Activated T-cell treated with anti-CD3 and anti-CD28 coated beads for 24 hours (primary cell): ENCODE measurements around the gene SCAF1.

Experiments
- DNase-seq: peaks from one replicate; pipeline ENCODE4 v3.0.0-alpha.2; 2020; ENCODE audit warnings: low read depth

SCAF1 gene

DNA sequence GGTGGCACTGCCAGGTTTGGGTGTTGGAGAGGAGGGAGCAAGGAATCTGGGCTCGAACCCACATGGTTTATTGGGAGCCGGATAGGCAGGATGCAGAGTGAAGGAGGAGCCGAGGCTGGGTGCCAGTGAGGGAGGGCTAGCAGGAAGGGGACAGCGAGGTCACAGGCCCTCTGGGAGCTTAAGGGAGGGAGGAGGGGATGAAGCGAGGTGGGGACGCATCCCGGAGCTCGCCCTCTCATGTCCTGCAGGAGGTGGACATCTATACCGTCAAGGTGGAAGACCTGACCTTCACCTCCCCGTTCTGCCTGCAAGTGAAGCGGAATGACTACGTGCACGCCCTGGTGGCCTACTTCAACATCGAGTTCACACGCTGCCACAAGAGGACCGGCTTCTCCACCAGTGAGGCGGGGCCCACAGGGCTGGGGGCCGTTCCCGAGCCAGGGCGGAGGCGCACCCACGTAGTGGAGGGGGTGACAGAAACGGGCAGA lies 43.9 kb downstream of the SCAF1 start:
- DNase-seq, result no peak

DNA sequence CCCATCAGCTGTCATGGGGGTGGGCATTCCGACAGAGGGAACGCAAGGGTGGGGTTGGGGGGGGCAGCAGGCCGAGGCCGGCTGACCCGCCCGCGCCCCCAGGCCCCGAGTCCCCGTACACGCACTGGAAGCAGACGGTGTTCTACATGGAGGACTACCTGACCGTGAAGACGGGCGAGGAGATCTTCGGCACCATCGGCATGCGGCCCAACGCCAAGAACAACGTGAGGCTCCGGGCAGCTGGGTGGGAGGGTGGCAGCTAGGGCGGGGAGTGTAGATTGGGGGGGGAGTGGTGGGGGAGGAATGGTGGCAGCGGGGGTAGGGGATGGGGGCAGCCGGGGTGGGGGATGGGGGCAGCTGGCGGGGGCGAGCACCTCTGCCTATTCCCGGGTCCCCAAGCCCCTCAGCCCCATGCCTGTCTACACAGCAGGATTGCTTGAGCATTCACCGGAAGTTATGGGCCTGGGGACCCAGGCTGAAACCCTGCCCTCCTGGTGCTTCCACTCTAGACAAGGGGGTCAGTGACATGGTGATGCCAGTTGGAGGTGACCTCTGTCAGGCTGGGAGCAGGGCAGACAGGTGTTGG lies 44.6 kb downstream of the SCAF1 start:
- no peak for DNase-seq

DNA sequence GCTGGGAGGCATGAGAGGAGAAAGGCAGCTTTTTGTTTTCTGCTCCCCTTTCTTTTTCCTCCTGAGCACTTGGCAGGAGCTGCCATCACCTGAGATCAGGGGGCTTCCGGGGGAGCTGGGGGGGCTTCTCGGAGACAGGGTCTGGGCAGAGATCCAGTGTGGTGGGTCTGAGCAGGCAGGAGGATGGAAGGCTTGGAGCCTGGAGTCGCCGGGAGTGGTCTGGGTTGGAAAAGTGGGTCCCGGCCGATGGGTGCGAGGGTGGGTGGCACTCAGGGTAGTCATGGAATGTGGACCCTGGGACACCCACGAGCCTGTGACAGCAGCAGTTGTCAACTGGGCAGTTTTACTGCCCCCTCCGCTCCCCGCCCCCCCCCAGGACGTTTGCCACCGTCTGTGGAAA lies 45.1 kb downstream of the SCAF1 start:
- DNase-seq, result no peak

GRCh38 chr19:49687566-49688316 lies 45.7 kb downstream of the SCAF1 start:
- no peak for DNase-seq

DNA sequence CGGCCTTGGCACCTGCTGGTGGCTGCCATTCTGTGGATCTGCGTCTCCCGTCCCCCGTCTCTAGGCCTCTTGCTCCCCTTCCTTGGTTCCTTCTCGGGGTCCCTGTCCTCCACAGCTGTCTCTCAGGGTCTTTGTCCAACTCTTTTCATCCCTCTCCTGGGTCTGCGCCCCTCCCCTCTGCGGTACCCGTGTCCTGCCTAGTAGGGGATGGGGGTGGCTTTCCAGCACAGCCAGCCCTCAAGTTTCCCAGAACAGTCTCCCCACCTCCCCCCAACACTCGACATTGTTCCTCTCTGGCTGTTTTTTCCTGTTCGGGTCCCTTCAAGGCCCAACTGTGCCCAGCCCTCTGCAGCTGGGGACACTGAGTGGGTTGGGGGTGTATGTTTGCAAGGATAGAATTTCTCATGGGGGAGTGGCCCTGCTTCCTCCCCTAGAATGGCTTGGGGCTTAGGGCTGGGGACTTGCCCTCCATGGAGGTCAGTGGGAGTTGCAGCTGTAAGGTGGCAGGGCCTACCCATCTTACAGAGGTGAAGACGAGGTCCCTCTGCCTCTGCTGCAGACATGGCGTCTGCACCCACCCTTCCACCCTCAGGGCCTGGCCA lies 46.6 kb downstream of the SCAF1 start:
- no peak for DNase-seq

DNA sequence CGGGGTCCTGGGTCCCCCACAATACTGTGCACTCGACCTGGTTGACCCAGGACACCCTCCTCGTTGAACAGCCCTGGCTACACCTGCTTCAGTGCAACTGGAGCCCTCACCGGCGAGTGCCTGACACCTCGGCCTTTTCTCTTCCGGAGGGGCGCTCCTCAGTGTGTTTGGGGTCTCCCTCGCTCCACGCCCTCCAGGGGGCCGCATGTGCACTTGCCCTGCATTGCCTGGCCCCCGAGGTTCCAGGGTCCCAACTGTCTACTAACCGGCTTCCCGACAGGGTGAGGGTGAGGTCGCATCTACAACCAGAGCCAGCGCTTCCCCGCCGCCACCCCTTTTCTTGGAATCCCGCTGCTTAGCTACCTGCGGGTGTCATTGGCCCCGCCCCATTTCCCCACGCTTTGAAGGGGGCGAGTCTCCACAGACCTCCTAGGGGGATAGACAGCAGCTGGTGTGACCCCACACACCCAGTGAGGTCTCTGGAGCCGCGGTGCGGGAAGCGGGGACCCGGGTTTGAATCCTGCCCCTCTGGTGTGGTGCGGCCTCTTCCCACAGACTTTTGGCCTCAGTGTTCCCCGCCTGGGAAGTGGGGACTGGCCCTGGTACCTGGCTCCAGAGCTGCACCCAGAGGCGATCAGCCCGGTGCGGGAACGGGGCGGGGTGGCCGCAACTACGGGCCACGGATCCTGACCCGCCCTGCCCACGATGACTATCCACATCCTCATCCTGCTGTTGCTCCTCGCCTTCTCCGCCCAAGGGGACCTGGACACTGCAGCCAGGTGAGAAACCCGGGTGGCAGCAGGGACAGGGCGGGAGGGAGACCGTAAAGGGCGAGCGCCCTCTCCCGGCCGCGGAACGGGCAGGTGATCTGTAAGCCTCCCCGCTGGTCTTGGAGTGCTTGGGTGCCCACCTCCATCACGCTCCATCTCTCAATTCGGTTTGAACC lies 47.4 kb downstream of the SCAF1 start, which contains the start of gene ADM5:
TSS of gene ADM5 (plus strand) at position 462 of the 946 bp plus-strand sequence. CDS start at position 706, 244 bp downstream.
- DNase-seq, result no peak

GRCh38 chr19:49690079-49690655 lies 48.2 kb downstream of the SCAF1 start:
- no peak for DNase-seq

- peak; percentile 48 for DNase-seq
Measured at GRCh38 chr19:49690656-49691242, 48.7 kb downstream of the SCAF1 start, which contains the start of gene CPT1C. TSS of gene CPT1C (plus strand) at chr19:49691116. CDS start at chr19:49692253, 1,137 bp downstream.

DNA sequence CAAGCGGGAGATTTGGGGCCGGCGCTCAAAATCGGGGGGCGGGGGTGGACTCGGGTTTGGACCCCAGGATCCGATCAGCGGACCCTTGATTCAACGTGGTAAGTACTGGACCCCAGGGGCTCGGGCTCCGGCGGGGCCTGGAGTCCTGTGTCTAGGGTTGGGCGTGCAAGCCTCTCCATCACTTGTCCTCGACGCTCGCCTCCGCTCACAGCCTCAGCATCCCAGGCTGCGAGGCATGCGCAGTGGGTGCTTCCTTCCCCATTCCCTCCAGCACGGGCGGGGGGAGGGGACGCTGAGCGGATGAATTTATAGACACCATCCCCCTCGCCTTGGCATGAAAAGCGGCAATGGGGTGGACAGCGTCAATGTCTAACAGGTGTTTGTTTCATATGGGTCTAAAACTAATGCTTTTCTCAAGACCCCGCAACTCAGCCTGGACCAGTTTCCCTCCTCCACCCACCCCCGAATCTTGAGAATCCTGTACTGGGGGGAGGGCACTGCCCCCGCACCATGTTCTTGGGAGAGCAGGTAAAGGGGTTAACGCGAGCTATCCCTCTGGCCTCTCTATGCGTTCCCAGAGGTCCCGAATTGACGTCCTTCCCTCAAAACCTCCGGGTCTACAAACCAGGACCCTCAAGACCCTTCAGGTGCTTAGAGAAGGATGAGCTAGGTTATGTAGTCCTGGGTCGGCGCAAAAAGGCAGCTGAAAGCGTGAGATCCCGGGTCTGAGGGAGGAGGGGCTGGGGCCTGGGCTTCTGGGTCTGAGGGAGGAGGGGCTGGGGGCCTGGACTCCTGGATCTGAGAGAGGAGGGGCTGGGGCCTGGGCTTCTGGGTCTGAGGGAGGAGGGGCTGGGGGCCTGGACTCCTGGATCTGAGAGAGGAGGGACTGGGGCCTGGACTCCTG lies 49.5 kb downstream of the SCAF1 start:
- no peak for DNase-seq

DNA sequence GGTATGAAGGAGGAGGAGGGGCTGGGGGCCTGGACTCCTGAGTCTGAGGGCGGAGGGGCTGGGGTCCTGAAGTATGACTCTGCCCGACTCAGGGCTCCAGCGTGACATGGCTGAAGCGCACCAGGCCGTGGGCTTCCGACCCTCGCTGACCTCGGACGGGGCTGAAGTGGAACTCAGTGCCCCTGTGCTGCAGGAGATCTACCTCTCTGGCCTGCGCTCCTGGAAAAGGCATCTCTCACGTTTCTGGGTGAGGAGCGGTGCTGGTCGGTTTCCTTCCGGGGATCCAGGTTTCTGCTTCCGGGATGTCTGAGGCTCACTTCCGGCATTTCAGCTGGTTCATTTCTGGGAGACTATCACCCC lies 50.1 kb downstream of the SCAF1 start:
- no peak for DNase-seq

DNA sequence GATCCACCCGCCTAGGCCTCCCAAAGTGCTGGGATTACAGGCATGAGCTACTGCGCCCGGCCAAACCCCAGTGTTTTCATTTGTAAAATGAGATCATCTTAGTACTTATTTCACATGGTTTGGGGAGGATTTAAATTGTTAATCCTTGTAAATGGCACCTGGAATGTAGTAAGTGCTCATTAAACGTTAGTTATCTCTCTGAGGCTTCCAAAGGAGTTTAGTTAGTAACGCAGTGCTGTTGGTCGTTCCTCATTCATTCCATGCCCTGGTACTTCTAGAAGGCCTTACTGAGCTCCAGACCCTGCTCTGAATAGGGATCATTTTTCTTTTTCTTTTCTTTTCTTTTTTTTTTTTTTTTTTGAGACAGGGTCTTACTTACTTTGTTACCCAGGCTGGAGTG lies 54.1 kb downstream of the SCAF1 start:
- DNase-seq, result no peak

- no peak for DNase-seq
Measured at GRCh38 chr19:49696865-49697264, 54.9 kb downstream of the SCAF1 start.

DNA sequence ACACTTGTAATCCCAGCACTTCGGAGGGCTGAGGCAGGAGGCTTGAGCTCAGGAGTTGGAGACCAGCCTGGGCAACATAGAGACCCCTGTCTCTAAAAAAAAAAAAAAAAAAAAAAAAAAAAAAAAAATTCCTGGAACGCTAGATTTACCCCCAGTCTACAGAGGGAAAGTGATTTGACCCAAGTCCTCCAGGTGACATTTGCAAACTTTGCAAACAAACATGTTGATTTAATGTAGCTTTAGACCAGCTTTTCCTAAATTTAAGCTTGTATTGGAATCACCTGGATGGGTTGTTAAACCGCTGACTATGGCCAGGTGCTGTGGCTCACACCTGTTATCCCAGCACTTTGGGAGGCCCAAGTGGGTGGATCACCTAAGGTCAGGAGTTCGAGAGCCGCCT lies 57.4 kb downstream of the SCAF1 start:
- no peak for DNase-seq

GRCh38 chr19:49700563-49700962 lies 58.6 kb downstream of the SCAF1 start:
- no peak for DNase-seq

GRCh38 chr19:49701271-49701786 lies 59.3 kb downstream of the SCAF1 start:
- no peak for DNase-seq

DNA sequence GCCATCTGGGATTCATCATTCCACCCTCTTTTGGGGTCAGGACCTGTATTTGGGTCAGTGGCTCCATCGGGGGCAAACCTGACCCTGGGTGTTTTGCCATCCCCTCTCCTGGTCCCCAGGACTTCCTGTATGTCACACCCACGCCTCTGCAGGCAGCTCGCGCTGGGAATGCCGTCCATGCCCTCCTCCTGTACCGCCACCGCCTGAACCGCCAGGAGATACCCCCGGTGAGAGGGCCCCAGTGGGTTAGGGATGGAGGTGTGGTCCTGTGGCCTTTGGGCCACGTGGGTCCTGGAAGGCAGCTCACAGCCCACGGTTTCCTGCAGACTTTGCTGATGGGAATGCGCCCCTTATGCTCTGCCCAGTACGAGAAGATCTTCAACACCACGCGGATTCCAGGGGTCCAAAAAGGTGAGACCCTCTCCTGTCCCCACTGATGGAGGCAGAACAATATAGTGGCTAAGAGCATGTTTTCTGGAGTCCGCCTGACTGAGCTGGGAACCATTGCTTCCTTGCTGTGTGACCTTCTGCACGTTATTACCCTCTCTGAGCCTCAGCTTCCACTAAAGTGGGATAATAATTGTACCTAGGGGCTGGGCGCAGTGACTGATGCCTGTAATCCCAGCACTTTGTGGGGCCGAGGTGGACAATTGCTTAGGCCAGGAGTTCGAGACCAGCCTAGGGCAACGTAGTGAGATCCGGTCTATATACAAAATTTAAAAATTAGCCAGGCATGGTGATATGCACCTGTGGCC lies 63.1 kb downstream of the SCAF1 start:
- DNase-seq, result no peak

GRCh38 chr19:49705919-49706318 lies 63.9 kb downstream of the SCAF1 start:
- no peak for DNase-seq
